ENCODE results near the gene MXRA8. TPM values are rescaled to one million over a fixed set of nuclear protein-coding genes. Genes with fewer than 3 reads are reported as not detected.
A peak's percentile ranks its signal among the peaks of the same experiment; 100 is the strongest.

Gene MXRA8
- total RNA-seq, 2 experiments from 2014 or later: 0.18 to 0.23 TPM

GRCh38 chr1:1399872-1400575 lies 41.7 kb upstream of the MXRA8 start:
- peaks cover 67% of the 10 kb centered on the region for H3K36me3 Mint-ChIP-seq (ENCODE audit: low read depth)
- peak overlapping the region; percentile 85 for H3K4me3 Mint-ChIP-seq
- peaks cover 58% of the 10 kb centered on the region for H3K4me1 Mint-ChIP-seq
- H3K27me3 Mint-ChIP-seq: no peaks in the 10 kb centered on the region
- no peaks in the 10 kb centered on the region for H3K9me3 Mint-ChIP-seq
- ChIA-PET CTCF (interaction anchor here (0.6 to 2.6 kb wide), 7 partner anchors 7 to 147 kb away, joined by 3 to 11 read pairs (median 4); partner anchors contain the start of gene MRPL20), POLR2A (interaction anchor here (0.7 to 4.2 kb wide), 13 partner anchors 7 to 379 kb away, joined by 3 to 51 read pairs (median 5); partner anchors contain the start of genes AURKAIP1 and MRPL20)
- peak overlapping the region; percentile 81 for H3K27ac Mint-ChIP-seq
- peak; percentile 45 for DNase-seq

- H3K27me3 Mint-ChIP-seq: no peaks in the 10 kb centered on the region
- peak; percentile 100 for DNase-seq
- CTCF ChIA-PET: interaction anchor here (0.8 to 4.0 kb wide), 8 partner anchors 8 to 106 kb away, joined by 3 to 19 read pairs (median 6); partner anchors contain the start of genes AURKAIP1 and MRPL20
- peaks cover 68% of the 10 kb centered on the region for H3K36me3 Mint-ChIP-seq (ENCODE audit: low read depth)
- no peaks in the 10 kb centered on the region for H3K9me3 Mint-ChIP-seq
- H3K4me1 Mint-ChIP-seq: peaks cover 57% of the 10 kb centered on the region
- H3K27ac Mint-ChIP-seq: peak within 1 kb of the TSS; percentile 84
- POLR2A ChIA-PET: interaction anchor here (0.7 to 4.2 kb wide), 19 partner anchors 8 to 441 kb away, joined by 3 to 51 read pairs (median 4); partner anchors contain the start of genes AURKAIP1 and MRPL20
- peak within 1 kb of the TSS; percentile 85 for H3K4me3 Mint-ChIP-seq
These were observed 41.0 kb upstream of the MXRA8 start, which contains the start of gene CCNL2 for GRCh38 chr1:1399187-1399871. TSS of gene CCNL2 (minus strand) at chr1:1399335. CDS start at chr1:1399306, 29 bp downstream.

GRCh38 chr1:1398677-1399186 lies 40.4 kb upstream of the MXRA8 start:
- no peak for DNase-seq
- POLR2A ChIA-PET: interaction anchor here (0.6 to 4.2 kb wide), 20 partner anchors 8 to 440 kb away, joined by 3 to 51 read pairs (median 4); partner anchors contain the start of genes AURKAIP1 and MRPL20
- H3K9me3 Mint-ChIP-seq: no peaks in the 10 kb centered on the region

GRCh38 chr1:1397839-1398523 lies 39.6 kb upstream of the MXRA8 start:
- Mint-ChIP-seq H3K27ac (peak overlapping the region; percentile 84), H3K36me3 (ENCODE audit: low read depth) (peaks cover 73% of the 10 kb centered on the region), H3K9me3 (no peaks in the 10 kb centered on the region), H3K4me1 (peaks cover 53% of the 10 kb centered on the region), H3K27me3 (no peaks in the 10 kb centered on the region), H3K4me3 (peak overlapping the region; percentile 85)
- ChIA-PET CTCF (interaction anchor here (1.0 to 4.0 kb wide), 4 partner anchors 9 to 27 kb away, joined by 3 to 19 read pairs (median 10); partner anchors contain the start of genes AURKAIP1 and MRPL20), POLR2A (interaction anchor here (0.6 to 4.2 kb wide), 10 partner anchors 9 to 72 kb away, joined by 3 to 51 read pairs (median 8); partner anchors contain the start of genes AURKAIP1 and MRPL20)
- no peak for DNase-seq

More at GRCh38 chr1:1398677-1399186, 40.4 kb upstream of the MXRA8 start:
- no peaks in the 10 kb centered on the region for H3K27me3 Mint-ChIP-seq
- peaks cover 55% of the 10 kb centered on the region for H3K4me1 Mint-ChIP-seq
- CTCF ChIA-PET: interaction anchor here (0.8 to 4.0 kb wide), 8 partner anchors 9 to 107 kb away, joined by 3 to 19 read pairs (median 6); partner anchors contain the start of genes AURKAIP1 and MRPL20
- peak overlapping the region; percentile 84 for H3K27ac Mint-ChIP-seq
- H3K36me3 Mint-ChIP-seq (ENCODE audit: low read depth): peaks cover 71% of the 10 kb centered on the region
- peak overlapping the region; percentile 85 for H3K4me3 Mint-ChIP-seq

GRCh38 chr1:1395166-1395565 lies 36.8 kb upstream of the MXRA8 start:
- Mint-ChIP-seq H3K4me1 (peaks cover 31% of the 10 kb centered on the region), H3K27me3 (no peaks in the 10 kb centered on the region), H3K4me3 (no peak overlapping the region), H3K27ac (no peak overlapping the region), H3K9me3 (no peaks in the 10 kb centered on the region), H3K36me3 (ENCODE audit: low read depth) (peaks cover 77% of the 10 kb centered on the region)
- ChIA-PET CTCF (interaction anchor here (0.7 kb wide), 1 partner anchor 27 kb away, joined by 3 read pairs; no protein-coding TSS in a partner anchor), POLR2A (interaction anchor here (2.5 kb wide), 1 partner anchor 13 kb away, joined by 8 read pairs; no protein-coding TSS in a partner anchor)
- DNase-seq: no peak

- DNase-seq: no peak
- Mint-ChIP-seq H3K4me3 (no peak overlapping the region), H3K36me3 (ENCODE audit: low read depth) (peaks cover 77% of the 10 kb centered on the region), H3K27me3 (no peaks in the 10 kb centered on the region), H3K27ac (no peak overlapping the region), H3K4me1 (peaks cover 24% of the 10 kb centered on the region), H3K9me3 (no peaks in the 10 kb centered on the region)
- CTCF ChIA-PET: interaction anchor here (1.3 kb wide), 1 partner anchor 12 kb away, joined by 3 read pairs; no protein-coding TSS in a partner anchor
- POLR2A ChIA-PET: no interaction called here
These were observed 35.8 kb upstream of the MXRA8 start for GRCh38 chr1:1394116-1394515.

GRCh38 chr1:1393428-1393827 lies 35.1 kb upstream of the MXRA8 start:
- Mint-ChIP-seq H3K36me3 (ENCODE audit: low read depth) (peaks cover 82% of the 10 kb centered on the region), H3K27me3 (no peaks in the 10 kb centered on the region), H3K4me1 (peaks cover 24% of the 10 kb centered on the region), H3K4me3 (no peak overlapping the region), H3K27ac (no peak overlapping the region), H3K9me3 (no peaks in the 10 kb centered on the region)
- no peak for DNase-seq
- ChIA-PET CTCF (interaction anchor here (1.3 kb wide), 1 partner anchor 12 kb away, joined by 3 read pairs; no protein-coding TSS in a partner anchor), POLR2A (no interaction called here)

GRCh38 chr1:1393014-1393413 lies 34.7 kb upstream of the MXRA8 start:
- ChIA-PET CTCF (interaction anchor here (1.3 kb wide), 1 partner anchor 13 kb away, joined by 3 read pairs; no protein-coding TSS in a partner anchor), POLR2A (no interaction called here)
- Mint-ChIP-seq H3K27ac (no peak overlapping the region), H3K4me3 (no peak overlapping the region), H3K4me1 (peaks cover 22% of the 10 kb centered on the region), H3K9me3 (no peaks in the 10 kb centered on the region), H3K27me3 (no peaks in the 10 kb centered on the region), H3K36me3 (ENCODE audit: low read depth) (peaks cover 82% of the 10 kb centered on the region)
- DNase-seq: no peak

- DNase-seq: no peak
- ChIA-PET CTCF (interaction anchor here (1.2 kb wide), 1 partner anchor 11 kb away, joined by 3 read pairs; no protein-coding TSS in a partner anchor), POLR2A (interaction anchor here (1.0 to 4.1 kb wide), 2 partner anchors 8 to 15 kb away, joined by 3 to 12 read pairs; partner anchors contain the start of gene CCNL2)
- Mint-ChIP-seq H3K4me1 (peaks cover 12% of the 10 kb centered on the region), H3K4me3 (no peak overlapping the region), H3K9me3 (no peaks in the 10 kb centered on the region), H3K27ac (no peak overlapping the region), H3K36me3 (ENCODE audit: low read depth) (peaks cover 87% of the 10 kb centered on the region), H3K27me3 (no peaks in the 10 kb centered on the region)
These were observed 32.9 kb upstream of the MXRA8 start for GRCh38 chr1:1391225-1391624.

- ChIA-PET CTCF (interaction anchor here (1.2 kb wide), 1 partner anchor 12 kb away, joined by 3 read pairs; no protein-coding TSS in a partner anchor), POLR2A (interaction anchor here (1.0 to 4.1 kb wide), 2 partner anchors 9 to 15 kb away, joined by 3 to 12 read pairs; partner anchors contain the start of gene CCNL2)
- no peak overlapping the region for H3K4me3 Mint-ChIP-seq
- peaks cover 10% of the 10 kb centered on the region for H3K4me1 Mint-ChIP-seq
- no peaks in the 10 kb centered on the region for H3K9me3 Mint-ChIP-seq
- H3K36me3 Mint-ChIP-seq (ENCODE audit: low read depth): peaks cover 90% of the 10 kb centered on the region
- no peak for DNase-seq
- H3K27ac Mint-ChIP-seq: no peak overlapping the region
- no peaks in the 10 kb centered on the region for H3K27me3 Mint-ChIP-seq
These were observed 32.3 kb upstream of the MXRA8 start for GRCh38 chr1:1390675-1391074.

- H3K27ac Mint-ChIP-seq: no peak overlapping the region
- CTCF ChIA-PET: interaction anchor here (2.4 kb wide), 1 partner anchor 13 kb away, joined by 7 read pairs; the partner anchor contains the start of gene AURKAIP1
- no peaks in the 10 kb centered on the region for H3K9me3 Mint-ChIP-seq
- POLR2A ChIA-PET: interaction anchor here (1.5 to 3.0 kb wide), 2 partner anchors 10 to 12 kb away, joined by 4 to 11 read pairs; no protein-coding TSS in a partner anchor
- peaks cover 2% of the 10 kb centered on the region for H3K4me1 Mint-ChIP-seq
- no peaks in the 10 kb centered on the region for H3K27me3 Mint-ChIP-seq
- no peak overlapping the region for H3K4me3 Mint-ChIP-seq
- no peak for DNase-seq
- peaks cover 69% of the 10 kb centered on the region for H3K36me3 Mint-ChIP-seq (ENCODE audit: low read depth)
These were observed 29.7 kb upstream of the MXRA8 start for GRCh38 chr1:1388078-1388472.

Data from activated CD4-positive, alpha-beta memory T cell treated with anti-CD3 and anti-CD28 coated beads, Interleukin-2, amount 10 ng/mL, durations not matched to agents 7 days and 5 days (primary cell).